EL (cell line): ENCODE results near the gene SKP2.
A peak's percentile ranks its signal among the peaks of the same experiment; 100 is the strongest.
"Not testable (repeated sequence)": the region's sequence is repeated elsewhere in the genome, so short reads cannot be mapped to it uniquely, and the experiment has no call there.

Experiments used
- DNase-seq: peaks from one replicate; pipeline ENCODE4 v3.0.0-alpha.2; 2016

Gene SKP2

DNA sequence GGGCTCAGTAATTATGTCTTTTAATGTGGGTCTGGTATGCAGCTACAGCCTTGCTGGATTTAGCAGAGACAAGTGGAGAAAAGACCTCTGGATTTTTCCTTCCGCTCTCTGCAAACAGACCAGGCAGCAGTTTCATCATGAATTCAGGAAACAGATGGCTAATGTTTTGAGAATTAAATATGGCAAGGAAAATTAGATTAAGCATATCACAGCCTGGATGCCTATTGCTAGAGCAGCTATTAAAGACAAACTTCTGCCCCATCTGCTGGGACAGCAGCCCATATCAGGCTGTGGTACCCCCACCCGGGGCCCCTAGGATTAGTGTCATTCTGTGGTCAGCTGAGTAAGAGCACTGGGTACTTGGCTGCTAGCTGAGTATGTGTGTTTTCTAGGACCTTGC lies 6.2 kb downstream of the SKP2 start:
- DNase-seq = peak; percentile 69

DNA sequence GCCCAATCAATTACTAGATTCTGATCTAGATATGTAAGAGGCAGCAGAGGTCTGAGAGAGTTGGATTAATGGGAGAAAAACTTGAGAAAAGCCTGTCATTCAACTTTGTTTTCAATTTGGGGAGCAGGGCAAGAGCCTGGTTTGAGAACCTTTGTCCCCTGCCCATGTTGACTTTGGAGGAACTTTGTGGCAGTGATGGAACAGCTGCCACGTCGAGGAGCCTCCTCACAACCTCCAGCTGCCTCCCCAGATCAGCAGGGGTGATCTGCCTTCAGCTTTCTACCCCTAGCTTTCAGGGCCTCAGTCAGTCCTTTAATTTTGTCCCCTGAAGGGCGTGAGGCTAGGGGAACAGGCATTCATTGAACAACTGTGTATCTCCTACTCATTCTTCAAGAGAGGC lies 8.7 kb downstream of the SKP2 start:
- DNase-seq = no peak

DNA sequence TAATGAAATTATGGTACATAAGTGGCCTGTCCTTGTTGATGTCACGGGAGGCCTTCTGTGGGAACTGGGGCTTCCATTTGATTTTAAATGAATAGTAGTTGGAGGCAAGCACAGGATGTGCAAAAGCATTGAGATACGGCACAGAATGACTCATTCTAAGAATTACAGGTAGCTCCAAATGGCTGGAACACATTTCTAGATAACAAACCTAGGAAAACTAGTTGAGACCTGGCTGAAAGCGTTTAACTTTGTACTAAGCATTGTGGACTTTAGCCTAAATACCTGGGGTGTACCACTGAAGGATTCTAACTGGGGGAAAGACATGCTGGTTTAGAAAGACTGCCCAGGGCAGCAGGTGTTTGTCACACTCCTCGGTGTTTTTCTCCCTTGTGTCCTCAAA lies 9.4 kb downstream of the SKP2 start:
- DNase-seq = no peak

- DNase-seq = no peak
Measured at GRCh38 chr5:36162810-36163486, 11.0 kb downstream of the SKP2 start.

- DNase-seq = no peak
Measured at GRCh38 chr5:36164461-36164860, 12.6 kb downstream of the SKP2 start.

GRCh38 chr5:36168737-36169136 lies 16.8 kb downstream of the SKP2 start:
- DNase-seq = no peak

DNA sequence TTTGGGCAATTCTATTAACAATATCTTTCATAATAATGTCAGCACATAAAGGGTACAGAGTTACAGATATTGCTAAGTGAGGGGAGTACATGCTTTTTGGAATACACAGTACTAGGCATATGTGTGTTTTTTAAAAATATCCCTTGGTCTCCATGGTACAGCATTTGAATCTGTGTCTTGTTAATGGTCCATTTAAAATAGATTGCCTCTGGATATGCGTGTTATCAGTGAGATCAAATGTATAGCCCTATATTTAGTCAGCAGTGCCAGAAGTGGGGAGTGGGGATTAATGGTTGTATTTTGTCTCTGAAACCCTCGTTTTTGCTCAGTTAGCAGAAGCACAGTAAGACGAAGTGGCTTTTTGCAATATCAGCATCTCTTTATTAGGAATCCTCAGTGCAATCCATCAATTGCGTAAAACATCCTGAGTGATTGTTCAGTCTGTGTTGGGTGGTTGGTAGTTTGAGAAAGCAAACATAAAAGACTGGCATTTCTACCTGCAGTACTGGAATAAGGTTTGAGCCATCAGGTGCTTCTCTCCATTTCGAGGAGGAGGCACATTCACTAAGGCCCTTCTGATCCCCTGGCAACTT lies 19.0 kb downstream of the SKP2 start:
- no peak for DNase-seq

GRCh38 chr5:36172599-36172998 lies 20.7 kb downstream of the SKP2 start:
- no peak for DNase-seq

DNA sequence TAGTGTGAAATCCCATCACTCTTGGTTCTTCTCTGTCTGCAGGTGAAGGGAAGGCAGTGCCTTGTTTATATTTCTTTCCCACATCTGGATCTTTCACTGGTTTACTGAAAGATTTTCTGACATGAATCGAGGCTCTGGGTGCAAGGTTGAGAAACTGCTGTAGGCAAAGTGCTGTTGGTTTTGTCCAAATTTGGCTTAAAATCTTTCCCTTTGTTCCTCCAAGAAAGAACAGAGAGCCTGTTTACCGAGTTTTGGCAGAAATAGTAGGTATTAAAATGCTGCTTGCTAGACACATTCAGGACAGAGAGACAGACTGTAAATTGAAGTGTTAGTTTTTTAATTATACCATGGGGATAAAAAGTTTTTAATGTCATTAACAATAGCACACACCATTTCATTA lies 21.5 kb downstream of the SKP2 start:
- no peak for DNase-seq

DNA sequence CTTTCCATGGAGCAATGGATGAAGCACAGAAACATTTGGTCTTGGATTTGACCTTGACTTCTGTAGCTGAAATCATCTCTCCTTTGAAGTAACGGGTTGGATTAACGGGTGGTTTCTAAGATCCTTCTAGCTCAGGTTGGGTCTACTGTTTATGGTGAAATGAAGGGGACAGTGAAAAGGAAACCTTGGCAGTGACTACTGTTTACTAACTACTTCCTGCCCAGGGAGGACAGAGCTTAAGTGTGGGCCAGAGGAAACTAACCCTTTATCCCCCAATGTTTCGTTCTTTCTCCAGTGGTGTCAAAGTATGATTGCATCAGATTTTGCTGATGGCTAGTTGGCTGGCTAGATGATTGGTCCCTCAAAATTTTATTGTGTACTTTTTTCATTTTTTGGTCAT lies 22.2 kb downstream of the SKP2 start:
- no peak for DNase-seq

DNA sequence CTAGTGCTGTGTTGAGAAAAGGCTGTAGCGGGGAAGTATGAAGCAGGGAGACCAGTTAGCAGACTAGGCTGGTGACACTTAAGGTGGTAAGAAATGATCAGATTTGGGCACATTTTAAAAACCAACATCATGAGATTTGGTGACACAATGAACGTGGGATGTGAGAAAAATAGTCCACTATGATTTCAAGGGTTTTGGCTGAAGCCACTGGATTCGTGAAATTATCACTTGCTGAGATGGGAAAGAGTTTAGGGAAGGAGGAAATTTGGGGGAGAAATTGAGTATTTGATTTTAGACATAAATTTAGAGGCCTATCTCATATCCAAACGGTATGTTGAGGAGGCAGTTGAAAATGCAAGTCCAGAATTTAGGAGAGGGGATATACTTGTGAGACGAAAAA lies 23.1 kb downstream of the SKP2 start:
- no peak for DNase-seq

DNA sequence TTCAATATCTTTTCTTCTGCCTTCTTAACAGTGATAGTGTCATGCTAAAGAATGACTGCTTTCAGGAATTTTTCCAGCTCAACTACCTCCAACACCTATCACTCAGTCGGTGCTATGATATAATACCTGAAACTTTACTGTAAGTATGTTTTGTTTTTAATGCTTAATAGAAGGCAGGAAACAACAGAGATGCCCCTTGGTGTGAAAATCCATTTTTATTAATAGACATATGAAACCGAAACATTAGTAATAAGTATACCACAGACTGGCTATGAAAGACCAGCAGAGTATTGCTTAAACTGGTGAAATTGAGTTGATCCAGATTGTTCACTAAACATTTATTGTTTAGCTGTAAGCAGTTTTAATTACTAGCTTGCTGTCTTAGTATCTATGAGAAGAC lies 25.2 kb downstream of the SKP2 start:
- DNase-seq = no peak

DNA sequence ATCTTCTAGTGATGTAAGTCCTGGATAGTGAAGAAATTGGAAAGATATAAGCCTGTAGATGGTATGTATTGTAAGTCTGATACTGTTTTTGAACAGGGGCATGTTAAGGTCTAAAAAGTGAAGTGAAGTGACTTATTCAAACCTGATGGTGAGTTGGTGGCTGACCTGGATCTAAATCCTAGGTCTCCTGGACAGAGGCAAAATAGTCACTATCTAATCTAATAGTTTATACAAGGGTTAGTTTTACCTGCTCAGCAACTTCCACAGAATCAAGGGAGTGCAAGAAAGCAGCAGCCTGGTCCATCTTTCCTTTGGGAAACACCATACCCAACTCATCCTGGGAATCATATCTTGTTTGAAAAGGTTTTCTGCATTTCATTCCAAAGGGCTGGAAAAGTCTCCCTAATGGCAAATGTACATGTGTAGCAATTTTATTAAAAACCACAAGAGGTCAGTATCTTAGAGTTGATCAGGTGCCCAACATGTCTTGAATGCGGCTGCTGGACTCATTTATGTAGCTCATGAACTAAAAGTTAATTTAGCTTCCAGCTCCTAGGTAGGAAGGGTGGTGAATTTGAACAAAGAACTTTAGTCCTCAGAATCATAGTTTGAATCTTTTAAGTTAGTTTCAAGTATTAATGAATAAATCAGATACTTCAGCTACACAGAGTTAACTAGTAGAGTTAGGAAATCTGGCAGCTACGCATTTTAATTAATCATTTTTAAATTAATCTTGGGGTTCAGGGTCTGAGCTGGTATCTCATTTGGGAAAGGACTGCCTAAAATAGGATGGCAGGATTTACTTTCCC lies 26.0 kb downstream of the SKP2 start:
- DNase-seq = peak; percentile 47

DNA sequence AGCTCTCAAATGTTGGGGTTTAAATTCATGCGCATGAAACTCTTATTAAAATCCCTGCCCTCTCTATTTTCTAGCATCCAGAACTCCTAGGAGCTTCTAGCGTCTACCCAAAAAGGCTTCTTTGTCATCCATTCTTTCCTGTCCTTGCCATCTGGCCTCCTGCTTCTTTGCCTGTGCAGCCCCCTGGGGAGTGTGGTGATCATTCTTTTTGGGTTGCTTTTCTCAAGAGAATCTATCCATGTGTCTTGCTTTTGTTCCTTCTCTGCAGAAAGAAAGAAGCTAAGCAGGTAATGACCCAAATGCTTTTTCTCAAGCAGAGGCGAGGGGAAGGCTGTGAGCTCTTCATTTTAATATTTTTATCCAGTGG lies 26.6 kb downstream of the SKP2 start:
- no peak for DNase-seq

DNA sequence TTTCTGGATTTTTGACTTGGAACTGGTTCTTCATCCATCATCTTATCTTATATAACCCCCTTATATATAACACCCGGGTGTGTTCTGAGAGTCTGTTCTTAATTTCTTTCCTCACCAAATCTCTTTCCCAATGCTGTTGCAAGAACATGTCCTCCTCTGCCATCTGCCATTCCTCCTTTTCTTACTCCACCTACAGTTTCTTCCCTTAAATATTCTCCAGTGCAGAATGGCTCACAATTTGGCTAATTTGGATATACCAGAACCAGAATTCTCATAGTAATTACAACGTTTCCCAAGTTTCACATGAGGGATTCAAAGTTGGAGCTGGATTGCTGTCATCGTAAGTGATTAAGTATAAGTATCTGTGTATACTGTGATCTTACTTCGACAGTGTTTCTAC lies 28.0 kb downstream of the SKP2 start:
- no peak for DNase-seq

- DNase-seq = no peak
Measured at GRCh38 chr5:36180556-36181350, 28.8 kb downstream of the SKP2 start.

DNA sequence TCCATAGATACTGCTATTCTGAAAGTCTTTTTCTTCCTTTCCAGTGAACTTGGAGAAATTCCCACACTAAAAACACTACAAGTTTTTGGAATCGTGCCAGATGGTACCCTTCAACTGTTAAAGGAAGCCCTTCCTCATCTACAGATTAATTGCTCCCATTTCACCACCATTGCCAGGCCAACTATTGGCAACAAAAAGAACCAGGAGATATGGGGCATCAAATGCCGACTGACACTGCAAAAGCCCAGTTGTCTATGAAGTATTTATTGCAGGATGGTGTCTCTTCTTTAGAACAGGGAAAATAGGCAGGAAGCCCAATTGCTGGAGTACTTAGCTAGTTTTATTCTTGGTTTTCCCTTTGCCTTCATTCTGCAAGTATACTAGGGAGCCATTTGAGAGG lies 29.9 kb downstream of the SKP2 start:
- no peak for DNase-seq

DNA sequence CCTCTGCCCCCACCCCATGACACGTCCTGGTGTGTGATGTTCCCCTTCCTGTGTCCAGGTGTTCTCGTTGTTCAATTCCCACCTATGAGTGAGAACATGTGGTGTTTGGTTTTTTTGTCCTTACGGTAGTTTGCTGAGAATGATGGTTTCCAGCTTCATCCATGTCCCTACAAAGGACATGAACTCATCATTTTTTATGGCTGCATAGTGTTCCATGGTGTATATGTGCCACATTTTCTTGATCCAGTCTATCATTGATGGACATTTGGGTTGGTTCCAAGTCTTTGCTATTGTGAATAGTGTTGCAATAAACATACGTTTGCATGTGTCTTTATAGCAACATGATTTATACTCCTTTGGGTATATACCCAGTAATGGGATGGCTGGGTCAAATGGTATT lies 32.5 kb downstream of the SKP2 start:
- not testable (repeated sequence) for DNase-seq

GRCh38 chr5:36193746-36194145 lies 41.8 kb downstream of the SKP2 start:
- no peak for DNase-seq

DNA sequence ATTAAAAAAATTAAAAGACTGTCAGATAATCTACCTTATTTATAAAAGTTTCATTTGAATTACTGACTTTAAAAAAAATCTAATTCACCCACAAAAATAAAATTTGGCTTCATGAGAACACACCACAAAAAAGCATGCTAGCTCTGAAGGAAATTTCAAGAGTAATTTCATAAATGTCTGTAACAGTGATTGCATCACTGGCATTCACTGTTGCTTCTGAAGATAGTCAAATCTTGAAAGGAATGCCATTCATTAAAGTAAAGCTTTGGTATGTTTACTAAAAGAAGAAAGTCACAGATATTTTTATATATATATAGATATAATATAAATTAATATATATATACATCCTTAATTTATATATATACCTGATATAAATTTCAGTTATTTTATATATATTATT lies 46.4 kb downstream of the SKP2 start:
- DNase-seq = no peak

DNA sequence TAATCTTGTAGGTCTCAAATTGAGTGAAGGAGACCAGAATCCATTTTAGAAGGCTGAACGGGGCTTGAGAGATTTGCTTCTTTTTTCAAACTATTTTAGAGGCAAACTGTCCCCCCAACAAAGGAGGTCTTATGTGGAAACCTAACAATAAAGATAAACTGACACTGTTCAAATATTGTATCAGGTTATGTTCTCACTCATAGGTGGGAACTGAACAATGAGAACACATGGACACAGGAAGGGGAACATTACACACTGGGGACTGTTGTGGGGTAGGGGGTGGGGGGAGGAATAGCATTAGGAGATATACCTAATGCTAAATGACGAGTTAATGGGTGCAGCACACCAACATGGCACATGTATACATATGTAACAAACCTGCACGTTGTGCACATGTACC lies 46.9 kb downstream of the SKP2 start:
- not testable (repeated sequence) for DNase-seq

GRCh38 chr5:36199620-36200019 lies 47.7 kb downstream of the SKP2 start:
- DNase-seq = peak; percentile 47

- peak; percentile 59 for DNase-seq
Measured at GRCh38 chr5:36200513-36200912, 48.6 kb downstream of the SKP2 start.
